Esophagus squamous epithelium (tissue), 4 donors: ENCODE data around the gene ST3GAL3.

Source experiments
- CTCF ChIP-seq, 6 experiments: fragments of 450-650 bp in 4 of 6; fragments of 200-600 bp in 2 of 6; sonication (generic) in 2 of 6; IDR thresholded peaks; one replicate each; pipeline ENCODE4 v1.5.1; 2016 to 2019; ENCODE audit warnings: antibody characterized with exemption in 6 of 6, mild to moderate bottlenecking in 4 of 6, moderate library complexity in 4 of 6
- POLR2A ChIP-seq, 4 donors: fragments of 450-650 bp; IDR thresholded peaks; one replicate each; pipeline ENCODE4 v1.6.1; 2017; ENCODE audit warnings: antibody characterized with exemption in 4 of 4, mild to moderate bottlenecking in 4 of 4, moderate library complexity in 3 of 4

GRCh38 chr1:43872280-43872679 lies 164.9 kb downstream of the ST3GAL3 start:
- no peak for TF ChIP-seq CTCF (IDR thresholded peaks at IDR 0.05)
- TF ChIP-seq POLR2A (IDR thresholded peaks at IDR 0.05): no peak
